GM19468 (cell line): ENCODE results near the gene RNASEH1.
"Not testable (repeated sequence)": the region's sequence is repeated elsewhere in the genome, so short reads cannot be mapped to it uniquely, and the experiment has no call there.

Experiments
- ATAC-seq: cut with Tn5 transposase; IDR thresholded peaks from one replicate; pipeline ENCODE4 v1.9.1; 2021; ENCODE audit warnings: mild to moderate bottlenecking, moderate library complexity, moderate number of reproducible peaks; ENCODE audit not compliant: unreplicated experiment; ENCODE audit errors: extremely low read depth

RNASEH1 gene

GRCh38 chr2:3594493-3595281 is 36.6 kb upstream of the RNASEH1 start, which contains the start of gene COLEC11:
Gene COLEC11, plus strand, starts transcription at chr2:3595112. Its CDS starts 9,229 bp downstream, at chr2:3604341.
- ATAC-seq, result no peak

- ATAC-seq, result no peak
Observed at GRCh38 chr2:3589086-3589485, 31.0 kb upstream of the RNASEH1 start.

GRCh38 chr2:3588084-3588483 is 30.0 kb upstream of the RNASEH1 start:
- no peak for ATAC-seq

GRCh38 chr2:3587432-3587831 is 29.3 kb upstream of the RNASEH1 start:
- ATAC-seq, result no peak

- ATAC-seq, result no peak
Observed at GRCh38 chr2:3587021-3587420, 28.9 kb upstream of the RNASEH1 start.

GRCh38 chr2:3586220-3586619 is 28.1 kb upstream of the RNASEH1 start:
- no peak for ATAC-seq

- ATAC-seq, result no peak
Observed at GRCh38 chr2:3585261-3586109, 27.4 kb upstream of the RNASEH1 start.

GRCh38 chr2:3584608-3585260 is 26.6 kb upstream of the RNASEH1 start:
- no peak for ATAC-seq

GRCh38 chr2:3584076-3584475 is 25.9 kb upstream of the RNASEH1 start:
- no peak for ATAC-seq

GRCh38 chr2:3581367-3582262 is 23.5 kb upstream of the RNASEH1 start:
- ATAC-seq, result no peak

- no peak for ATAC-seq
Observed at GRCh38 chr2:3580449-3580848, 22.3 kb upstream of the RNASEH1 start.

- no peak for ATAC-seq
Observed at GRCh38 chr2:3578987-3579386, 20.9 kb upstream of the RNASEH1 start.

GRCh38 chr2:3576263-3576630 is 18.1 kb upstream of the RNASEH1 start:
- not testable (repeated sequence) for ATAC-seq

GRCh38 chr2:3575534-3576262 is 17.6 kb upstream of the RNASEH1 start:
- ATAC-seq, result no peak

GRCh38 chr2:3574155-3574554 is 16.0 kb upstream of the RNASEH1 start:
- no peak for ATAC-seq

GRCh38 chr2:3572620-3573019 is 14.5 kb upstream of the RNASEH1 start:
- no peak for ATAC-seq

- no peak for ATAC-seq
Observed at GRCh38 chr2:3571284-3571683, 13.2 kb upstream of the RNASEH1 start.

GRCh38 chr2:3569656-3570055 is 11.5 kb upstream of the RNASEH1 start:
- ATAC-seq, result not testable (repeated sequence)

GRCh38 chr2:3566806-3567205 is 8.7 kb upstream of the RNASEH1 start:
- ATAC-seq, result no peak
